ENCODE measurements around the gene CACNA1C. TPM values are rescaled to one million over a fixed set of nuclear protein-coding genes. Genes with fewer than 3 reads are reported as not detected.
A peak's percentile ranks its signal among the peaks of the same experiment; 100 is the strongest.
"Not testable (repeated sequence)": the region's sequence is repeated elsewhere in the genome, so short reads cannot be mapped to it uniquely, and the experiment has no call there.

The CACNA1C gene
- total RNA-seq, 4 donors from 2014 or later: 5.2 to 12.9 (median 6.3) TPM

- Histone ChIP-seq H3K9me3 (no peaks in the 10 kb centered on the region), H3K27me3 (no peaks in the 10 kb centered on the region), H3K4me1 (no peaks in the 10 kb centered on the region), H3K27ac (no peak overlapping the region), H3K4me3 (no peak overlapping the region), H3K36me3 (no peaks in the 10 kb centered on the region)
- DNase-seq (ENCODE audit: low spot score in 2 of 2): no peak
- WGBS, 2 donors: 74 to 81% methylated on average over 11 of the region's 11 CpGs
- TF ChIP-seq CTCF (IDR thresholded peaks at IDR 0.05): no peak
- no peak for TF ChIP-seq EP300 (IDR thresholded peaks at IDR 0.05)
- TF ChIP-seq POLR2A (IDR thresholded peaks at IDR 0.05): no peak
These were observed 686.3 kb downstream of the CACNA1C start for GRCh38 chr12:2739069-2739468.

GRCh38 chr12:2739832-2740641 is 687.2 kb downstream of the CACNA1C start:
- TF ChIP-seq EP300 (IDR thresholded peaks at IDR 0.05) (no peak), CTCF (IDR thresholded peaks at IDR 0.05) (peak; percentile 17 to 34 (median 29))
- Histone ChIP-seq H3K9me3 (no peaks in the 10 kb centered on the region), H3K4me3 (no peak overlapping the region), H3K4me1 (no peaks in the 10 kb centered on the region), H3K27me3 (no peaks in the 10 kb centered on the region), H3K36me3 (no peaks in the 10 kb centered on the region), H3K27ac (no peak overlapping the region)
- WGBS, 2 donors: 51 to 53% methylated on average over 11 of the region's 11 CpGs
- DNase-seq (ENCODE audit: low spot score in 2 of 2): peak in 1 of 2 donors; percentile 22

GRCh38 chr12:2742037-2742436 is 689.2 kb downstream of the CACNA1C start:
- H3K9me3 ChIP-seq; H3K27ac ChIP-seq; H3K4me1 ChIP-seq; H3K36me3 ChIP-seq; H3K4me3 ChIP-seq; H3K27me3 ChIP-seq; DNase-seq (ENCODE audit: low spot score in 2 of 2): not testable (repeated sequence)
- whole genome bisulfite sequencing, 2 donors: 43 to 62% methylated on average over 3 to 7 of the region's 10 CpGs

- Histone ChIP-seq H3K27me3 (no peaks in the 10 kb centered on the region), H3K27ac (no peak overlapping the region), H3K4me1 (no peaks in the 10 kb centered on the region), H3K9me3 (no peaks in the 10 kb centered on the region), H3K36me3 (no peaks in the 10 kb centered on the region), H3K4me3 (no peak overlapping the region)
- DNase-seq (ENCODE audit: low spot score in 2 of 2): no peak
- 83 to 88% methylated on average over 3 to 6 of the region's 6 CpGs for WGBS, 2 donors
- TF ChIP-seq EP300 (IDR thresholded peaks at IDR 0.05): no peak
- TF ChIP-seq POLR2A (IDR thresholded peaks at IDR 0.05): no peak
- no peak for TF ChIP-seq CTCF (IDR thresholded peaks at IDR 0.05)
These were observed 690.7 kb downstream of the CACNA1C start for GRCh38 chr12:2743478-2743877.

GRCh38 chr12:2745655-2746054 is 692.9 kb downstream of the CACNA1C start:
- DNase-seq (ENCODE audit: low spot score in 2 of 2): no peak
- WGBS, 2 donors: 21 to 24% methylated on average over 2 of the region's 2 CpGs
- H3K4me1 ChIP-seq: no peaks in the 10 kb centered on the region

More at GRCh38 chr12:2745655-2746054, 692.9 kb downstream of the CACNA1C start:
- TF ChIP-seq EP300 (IDR thresholded peaks at IDR 0.05) (no peak), CTCF (IDR thresholded peaks at IDR 0.05) (no peak), POLR2A (IDR thresholded peaks at IDR 0.05) (no peak)
- Histone ChIP-seq H3K4me3 (no peak overlapping the region), H3K27me3 (no peaks in the 10 kb centered on the region), H3K36me3 (no peaks in the 10 kb centered on the region), H3K9me3 (no peaks in the 10 kb centered on the region), H3K27ac (no peak overlapping the region)

Other genes starting within 250 kb of the CACNA1C start
- not detected for gene LRTM2, start 232.4 kb upstream of the CACNA1C start, total RNA-seq
- gene CACNA2D4, start 134.3 kb upstream of the CACNA1C start, total RNA-seq: 10 to 100 TPM; 10.1 to 16.2 (median 11.4) TPM
- 10 to 100 TPM in 3 of 4 donors, 1 to 10 TPM in 1; 7.5 to 21.0 (median 13.3) TPM for gene DCP1B, start 48.5 kb upstream of the CACNA1C start, total RNA-seq

Measured in tibial nerve (tissue), 4 donors.